GM10847 (cell line): Measurements from ENCODE around the gene HRH3.

Experiments used
- POLR2A ChIP-seq: IDR thresholded peaks from 2 replicates; pipeline ENCODE4 v1.6.1; 2011; ENCODE audit not compliant: insufficient read length; ENCODE audit errors: extremely low read depth

Gene HRH3

GRCh38 chr20:62174021-62174804 lies 45.9 kb downstream of the HRH3 start:
- TF ChIP-seq POLR2A: no peak

GRCh38 chr20:62172666-62173065 lies 47.4 kb downstream of the HRH3 start:
- TF ChIP-seq POLR2A: no peak

GRCh38 chr20:62171245-62171644 lies 48.8 kb downstream of the HRH3 start:
- TF ChIP-seq POLR2A: no peak

- no peak for TF ChIP-seq POLR2A
These were observed 49.5 kb downstream of the HRH3 start for GRCh38 chr20:62170536-62170935.

- no peak for TF ChIP-seq POLR2A
These were observed 51.1 kb downstream of the HRH3 start for GRCh38 chr20:62168890-62169435.

- no peak for TF ChIP-seq POLR2A
These were observed 52.0 kb downstream of the HRH3 start for GRCh38 chr20:62168061-62168460.

GRCh38 chr20:62167474-62167873 lies 52.6 kb downstream of the HRH3 start:
- no peak for TF ChIP-seq POLR2A

GRCh38 chr20:62165762-62166399 lies 54.2 kb downstream of the HRH3 start:
- no peak for TF ChIP-seq POLR2A
